ENCODE results near the gene B3GAT1.

DNA sequence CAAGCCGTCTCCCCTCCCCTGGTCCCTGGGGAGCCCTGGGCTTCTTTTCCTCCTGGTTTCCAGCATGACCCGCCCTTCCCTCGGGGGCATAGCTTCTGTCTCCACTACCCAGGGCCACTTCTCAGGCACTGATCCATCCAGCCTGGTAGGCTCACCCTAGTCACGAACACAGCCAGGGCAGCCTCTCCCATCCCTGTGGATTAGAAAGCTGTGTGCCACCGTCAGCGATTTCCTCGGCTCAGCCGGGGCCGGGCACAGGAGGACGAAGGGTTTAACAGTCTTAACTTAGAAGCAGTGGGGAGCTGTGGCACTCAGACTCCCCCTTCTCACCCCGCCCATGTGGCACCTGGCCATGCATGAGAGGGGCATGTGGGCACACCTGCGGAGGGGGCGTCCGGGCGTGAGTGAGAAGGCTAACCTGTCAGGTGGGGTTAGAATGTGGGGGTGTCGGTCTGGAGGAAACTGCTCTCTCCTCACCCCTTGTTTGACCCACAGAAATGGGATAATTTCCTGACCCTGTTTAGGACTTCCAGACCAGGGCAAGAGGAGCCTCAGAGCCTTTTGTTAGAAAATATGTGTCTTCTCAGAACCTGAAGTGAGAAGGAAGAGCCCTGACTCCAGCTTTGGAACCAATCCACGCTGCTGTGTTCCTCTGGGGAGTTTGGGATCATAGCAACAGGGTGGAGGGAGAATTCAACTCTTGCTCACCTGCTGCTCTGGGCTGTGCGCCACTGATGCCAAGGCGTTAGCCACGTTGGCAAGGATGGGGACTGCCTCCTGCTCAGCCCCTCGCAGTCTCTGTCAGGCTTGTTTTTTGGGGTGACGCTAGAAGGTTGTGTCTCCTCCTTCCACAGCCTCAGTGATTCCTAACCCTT, 65.7 kb downstream of the B3GAT1 start:
- no peak for TF ChIP-seq EZH2 (IDR thresholded peaks at IDR 0.05; ENCODE audit: insufficient read depth, poor library complexity, severe bottlenecking)
- TF ChIP-seq EZH2phosphoT487 (IDR thresholded peaks at IDR 0.05; ENCODE audit: insufficient read depth, low read depth), result no peak

Measured in GM23248 (cell line).